Keratinocyte (primary cell): ENCODE data around the gene ZNF207.
"Not testable (repeated sequence)": the region's sequence is repeated elsewhere in the genome, so short reads cannot be mapped to it uniquely, and the experiment has no call there.

ENCODE experiments used
- EZH2 ChIP-seq: IDR thresholded peaks from one replicate; pipeline ENCODE4 v1.6.1; 2012; ENCODE audit warnings: inconsistent platforms, mild to moderate bottlenecking, low read length, moderate library complexity
- TF ChIP-seq, protein P1 (sequence below), 3 experiments: IDR thresholded peaks in 1 of 3; conservative IDR thresholded peaks in 1 of 3; optimal IDR thresholded peaks in 1 of 3; 2 replicates in 2 of 3; 3 replicates in 1 of 3; pipeline versions ENCODE3 to v1.5.1; 2011; ENCODE audit warnings: low read length in 3 of 3, mild to moderate bottlenecking in 3 of 3, moderate library complexity in 2 of 3, control low read depth in 1 of 3, inconsistent platforms in 1 of 3; ENCODE audit not compliant: insufficient read depth in 2 of 3; ENCODE audit errors: extremely low read depth in 1 of 3

DNA sequence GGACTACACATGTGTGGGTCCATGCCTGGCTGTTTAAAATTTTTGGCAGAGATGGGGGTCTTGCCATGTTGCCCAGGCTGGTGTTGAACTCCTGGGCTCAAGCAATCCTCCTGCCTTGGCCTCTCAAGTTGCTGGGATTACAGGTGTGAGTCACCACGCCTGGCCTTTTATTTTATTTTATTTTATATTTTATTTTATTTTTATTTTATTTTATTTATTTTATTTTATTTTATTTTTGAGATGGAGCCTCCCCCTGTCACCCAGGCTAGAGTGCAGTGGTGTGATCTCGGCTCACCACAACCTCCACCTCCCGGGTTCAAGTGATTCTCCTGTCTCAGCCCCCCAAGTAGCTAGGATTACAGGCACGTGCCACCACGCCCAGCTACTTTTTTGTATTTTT lies 33.3 kb upstream of the ZNF207 start:
- TF ChIP-seq EZH2 = not testable (repeated sequence)
- TF ChIP-seq, protein P1, sequence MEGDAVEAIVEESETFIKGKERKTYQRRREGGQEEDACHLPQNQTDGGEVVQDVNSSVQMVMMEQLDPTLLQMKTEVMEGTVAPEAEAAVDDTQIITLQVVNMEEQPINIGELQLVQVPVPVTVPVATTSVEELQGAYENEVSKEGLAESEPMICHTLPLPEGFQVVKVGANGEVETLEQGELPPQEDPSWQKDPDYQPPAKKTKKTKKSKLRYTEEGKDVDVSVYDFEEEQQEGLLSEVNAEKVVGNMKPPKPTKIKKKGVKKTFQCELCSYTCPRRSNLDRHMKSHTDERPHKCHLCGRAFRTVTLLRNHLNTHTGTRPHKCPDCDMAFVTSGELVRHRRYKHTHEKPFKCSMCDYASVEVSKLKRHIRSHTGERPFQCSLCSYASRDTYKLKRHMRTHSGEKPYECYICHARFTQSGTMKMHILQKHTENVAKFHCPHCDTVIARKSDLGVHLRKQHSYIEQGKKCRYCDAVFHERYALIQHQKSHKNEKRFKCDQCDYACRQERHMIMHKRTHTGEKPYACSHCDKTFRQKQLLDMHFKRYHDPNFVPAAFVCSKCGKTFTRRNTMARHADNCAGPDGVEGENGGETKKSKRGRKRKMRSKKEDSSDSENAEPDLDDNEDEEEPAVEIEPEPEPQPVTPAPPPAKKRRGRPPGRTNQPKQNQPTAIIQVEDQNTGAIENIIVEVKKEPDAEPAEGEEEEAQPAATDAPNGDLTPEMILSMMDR (optimal IDR thresholded peaks at IDR 0.05 in 1 of 3, IDR thresholded peaks at IDR 0.05 in 1 of 3, conservative IDR thresholded peaks at IDR 0.05 in 1 of 3; ENCODE audit: extremely low read depth in 1 of 3, insufficient read depth in 2 of 3, low read length in 3 of 3) = not testable (repeated sequence)
